ENCODE measurements around the gene ATP5PF.

ATP5PF gene

GRCh38 chr21:25734904-25735645, at the start of gene ATP5PF, which contains the start of gene GABPA:
Gene ATP5PF, minus strand, starts transcription at chr21:25734904. Its CDS starts 5,110 bp downstream, at chr21:25729794.
Gene GABPA, plus strand, starts transcription at chr21:25734972. Its CDS starts 6,627 bp downstream, at chr21:25741599.
- no peak for TF ChIP-seq CTCF (IDR thresholded peaks at IDR 0.05)

- TF ChIP-seq CTCF (IDR thresholded peaks at IDR 0.05), result no peak
Measured at GRCh38 chr21:25776440-25776839, 41.7 kb upstream of the ATP5PF start.

GRCh38 chr21:25772686-25773085, 38.0 kb upstream of the ATP5PF start:
- TF ChIP-seq CTCF (IDR thresholded peaks at IDR 0.05), result no peak

- no peak for TF ChIP-seq CTCF (IDR thresholded peaks at IDR 0.05)
Measured at GRCh38 chr21:25767921-25768320, 33.2 kb upstream of the ATP5PF start.

GRCh38 chr21:25764065-25764464, 29.4 kb upstream of the ATP5PF start:
- TF ChIP-seq CTCF (IDR thresholded peaks at IDR 0.05), result no peak

- TF ChIP-seq CTCF (IDR thresholded peaks at IDR 0.05), result no peak
Measured at GRCh38 chr21:25760677-25761076, 26.0 kb upstream of the ATP5PF start.

- no peak for TF ChIP-seq CTCF (IDR thresholded peaks at IDR 0.05)
Measured at GRCh38 chr21:25760061-25760460, 25.4 kb upstream of the ATP5PF start.
